NT2/D1 (cell line): Measurements from ENCODE around the gene FGF22.

ENCODE experiments used
- SUZ12 ChIP-seq: IDR thresholded peaks from 2 replicates; pipeline ENCODE4 v1.6.1; 2011; ENCODE audit not compliant: insufficient read length, insufficient read depth; ENCODE audit errors: extremely low read depth
- YY1 ChIP-seq: IDR thresholded peaks from 2 replicates; pipeline ENCODE4 v1.6.1; 2011; ENCODE audit not compliant: insufficient read length, insufficient read depth
- ZNF274 ChIP-seq: IDR thresholded peaks from 2 replicates; pipeline ENCODE4 v1.6.1; 2011; ENCODE audit warnings: mild to moderate bottlenecking, low read depth, low read length

GRCh38 chr19:590396-590745, 49.3 kb upstream of the FGF22 start:
- TF ChIP-seq YY1 (no peak), SUZ12 (no peak), ZNF274 (no peak)
